Epithelial cell of esophagus (primary cell): ENCODE results near the gene SPEM1.

ENCODE experiments used
- DNase-seq: peaks from one replicate; pipeline ENCODE4 v3.0.0; 2010; ENCODE audit warnings: low read depth
- H3K4me3 ChIP-seq: 2 replicates; pipeline ENCODE4 v1.5.1; 2011; ENCODE audit warnings: mild to moderate bottlenecking, low read length, control low read depth
- CTCF ChIP-seq: IDR thresholded peaks from 2 replicates; pipeline ENCODE4 v1.5.1; 2011; ENCODE audit warnings: low read depth, mild to moderate bottlenecking, low read length, control low read depth, inconsistent platforms; ENCODE audit not compliant: insufficient read depth; ENCODE audit errors: missing control alignments

Gene SPEM1

GRCh38 chr17:7440113-7440833 lies 20.1 kb downstream of the SPEM1 start:
- DNase-seq = peak; percentile 49
- no peak for TF ChIP-seq CTCF
- H3K4me3 ChIP-seq = peak overlapping the region; percentile 78

DNA sequence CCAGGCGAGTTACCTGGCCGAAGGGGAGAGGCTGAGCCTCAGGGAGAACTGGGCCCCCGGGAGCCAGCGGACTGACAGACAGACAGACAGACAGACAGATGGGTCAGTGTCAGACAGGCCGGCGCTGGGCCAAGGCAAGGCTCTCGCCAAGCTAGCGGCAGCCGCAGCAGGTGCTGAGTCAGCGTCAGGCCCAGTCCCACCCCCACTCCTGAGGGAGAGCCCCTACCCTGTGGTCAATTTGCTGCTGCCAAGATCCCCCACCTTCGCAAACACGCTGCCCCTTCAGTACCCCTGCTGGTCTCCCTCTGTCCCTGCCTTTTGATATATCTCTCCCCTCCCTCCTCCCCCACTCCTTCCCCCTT lies 20.7 kb downstream of the SPEM1 start:
- DNase-seq = peak; percentile 33
- peak overlapping the region; percentile 78 for H3K4me3 ChIP-seq
- TF ChIP-seq CTCF = no peak

- no peak for TF ChIP-seq CTCF
- H3K4me3 ChIP-seq = no peak overlapping the region
- DNase-seq = no peak
These were observed 21.1 kb downstream of the SPEM1 start for GRCh38 chr17:7441266-7441665.

- no peak for DNase-seq
- no peak for TF ChIP-seq CTCF
- H3K4me3 ChIP-seq = no peak overlapping the region
These were observed 22.0 kb downstream of the SPEM1 start for GRCh38 chr17:7442142-7442541.

- no peak overlapping the region for H3K4me3 ChIP-seq
- DNase-seq = peak; percentile 93
- no peak for TF ChIP-seq CTCF
These were observed 23.7 kb downstream of the SPEM1 start for GRCh38 chr17:7443499-7444485.

DNA sequence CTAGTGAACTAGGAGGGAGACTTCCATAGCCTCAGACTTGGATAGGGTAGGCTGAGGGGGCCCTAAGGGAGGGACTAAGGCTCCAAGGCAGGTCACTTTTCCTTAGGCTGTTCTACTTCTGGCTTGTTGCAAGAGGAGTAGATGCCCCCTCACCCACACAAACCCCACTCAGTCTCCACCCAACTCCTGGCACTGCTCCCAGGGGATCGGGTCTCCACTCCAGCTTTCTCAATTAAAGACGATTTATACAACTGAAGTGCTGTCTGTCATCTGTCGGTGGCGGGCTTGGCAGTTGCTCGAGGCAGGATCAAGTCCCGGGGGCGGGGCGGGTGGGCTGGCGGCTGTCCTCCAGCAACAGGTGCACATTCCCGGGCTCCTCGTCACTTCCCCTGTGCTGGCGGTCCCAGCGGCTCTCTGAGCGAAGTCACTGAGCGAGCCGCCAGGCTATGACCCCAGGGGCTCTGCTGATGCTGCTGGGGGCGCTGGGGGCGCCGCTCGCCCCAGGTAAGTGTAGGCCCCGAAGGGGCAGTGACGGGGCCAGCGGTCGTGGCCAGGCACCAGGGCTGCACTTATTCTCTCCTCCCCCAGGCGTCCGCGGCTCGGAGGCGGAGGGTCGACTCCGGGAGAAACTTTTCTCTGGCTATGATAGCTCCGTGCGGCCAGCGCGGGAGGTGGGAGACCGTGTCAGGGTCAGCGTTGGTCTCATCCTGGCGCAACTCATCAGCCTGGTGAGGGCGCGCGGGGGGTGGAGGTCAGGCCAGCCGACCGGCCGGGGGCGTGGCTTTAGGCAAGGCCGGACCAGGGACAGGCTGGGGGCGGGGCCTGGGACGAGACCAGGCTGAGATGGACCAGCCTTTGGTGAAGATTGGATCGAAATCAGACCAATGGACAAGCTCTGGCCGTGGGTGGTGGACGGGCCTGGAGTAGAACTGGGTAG lies 24.8 kb downstream of the SPEM1 start, which contains the start of gene CHRNB1:
Gene CHRNB1, plus strand, starts transcription at position 380 of the 937 bp plus-strand sequence. Its CDS starts 67 bp downstream, at position 447.
- peak; percentile 50 for DNase-seq
- TF ChIP-seq CTCF = no peak
- H3K4me3 ChIP-seq = peak within 1 kb of the TSS; percentile 21
